Left lung (tissue), 10 donors: ENCODE data around the gene SPRYD3. TPM values are rescaled to one million over a fixed set of nuclear protein-coding genes. Genes with fewer than 3 reads are reported as not detected.

Experiments used
- ATAC-seq: fragments of 200-7000 bp; cut with Tn5 transposase; one replicate; pipeline ENCODE4 v1.9.1; 2020; ENCODE audit warnings: moderate library complexity
- DNase-seq, 4 donors: peaks; one replicate each; pipeline ENCODE4 v3.0.0-alpha.2; 2013 to 2020
- H3K27ac ChIP-seq, 2 donors: fragments of 200-600 bp; sonication (generic) in 1 of 2; one replicate each; pipeline versions ENCODE4 v1.5.0 to v1.8.0; 2020 to 2021
- H3K27me3 ChIP-seq, 2 donors: fragments of 200-600 bp; sonication (generic) in 1 of 2; one replicate each; pipeline versions ENCODE4 v1.5.0 to v1.8.0; 2020 to 2021
- H3K36me3 ChIP-seq, 2 donors: fragments of 200-600 bp; sonication (generic) in 1 of 2; one replicate each; pipeline versions ENCODE4 v1.5.0 to v1.8.0; 2020 to 2021
- H3K4me1 ChIP-seq, 2 donors: fragments of 200-600 bp; one replicate each; pipeline ENCODE4 v1.8.0; 2021
- H3K4me3 ChIP-seq, 2 donors: fragments of 200-600 bp; sonication (generic) in 1 of 2; one replicate each; pipeline versions ENCODE4 v1.5.0 to v1.8.0; 2020 to 2021; ENCODE audit warnings: mild to moderate bottlenecking in 1 of 2
- H3K9me3 ChIP-seq, 2 donors: fragments of 200-600 bp; sonication (generic) in 1 of 2; one replicate each; pipeline versions ENCODE4 v1.5.0 to v1.8.0; 2020 to 2021
- CTCF ChIP-seq, 2 donors: fragments of 200-600 bp; sonication (generic) in 1 of 2; IDR thresholded peaks; one replicate each; pipeline versions ENCODE4 v1.5.0 to v1.8.0; 2021; ENCODE audit warnings: antibody characterized with exemption in 2 of 2
- intact Hi-C, 2 donors: fragments of 100-400 bp; cut with DNase I; formaldehyde crosslinking; loops; one replicate each; pipeline versions ENCODE4 v1.11.2 to v1.14.2; 2022
- microRNA-seq, 2 donors: library from miRNA; unstranded; fragments of <30 nt; microRNA quantifications; one replicate each; pipeline ENCODE4, GENCODE V29; 2019
- polyA plus RNA-seq, 6 donors: library from polyadenylated mRNA; unstranded; fragments of 120-200 nt; gene quantifications; one replicate each; pipeline ENCODE4 v1.2.1, GENCODE V29; 2013; ENCODE audit not compliant: insufficient read length in 6 of 6
- total RNA-seq, 2 donors: library from RNA; stranded (reverse); fragmentation: NEBNext Ultra II Directional; extraction: Animal tissue kit (Norgen Biotek cat#: 25700); gene quantifications; one replicate each; pipeline ENCODE4 v1.2.1, GENCODE V29; 2021
- donor health status: DM: no; HTN: yes; CAD: no.
- donor health status: DM: no; HTN: no; CAD: no.

The SPRYD3 gene
- total and polyA plus RNA-seq, 8 donors = 14.2 to 41.4 (median 18.1) TPM

GRCh38 chr12:53014709-53015108 is 64.5 kb downstream of the SPRYD3 start:
- H3K9me3 ChIP-seq = no peaks in the 10 kb centered on the region
- intact Hi-C loops = no loop called here
- ATAC-seq = no peak
- no peaks in the 10 kb centered on the region for H3K27me3 ChIP-seq
- H3K4me1 ChIP-seq = peaks cover 0 to 28% of the 10 kb centered on the region in 2 donors
- peaks cover 0 to 64% of the 10 kb centered on the region in 2 donors for H3K36me3 ChIP-seq
- no peak for DNase-seq
- no peak overlapping the region for H3K4me3 ChIP-seq
- H3K27ac ChIP-seq = no peak overlapping the region
- no peak for TF ChIP-seq CTCF (IDR thresholded peaks at IDR 0.05)

Small RNA genes lying within 50 kb of the gene (microRNA-seq; reads per million reads assigned to microRNA genes)
- gene MIR6757 = 0.34 to 1.6 reads per million in 2 donors

Other genes with a start within 250 kb of the SPRYD3 start
- under 1 TPM; 0.32 to 0.58 TPM for gene KRT79, start 245.1 kb downstream of the SPRYD3 start, total RNA-seq
- gene KRT79, start 245.1 kb downstream of the SPRYD3 start, polyA plus RNA-seq = not detected
- not detected for gene KRT78, start 230.4 kb downstream of the SPRYD3 start, total RNA-seq
- gene KRT78, start 230.4 kb downstream of the SPRYD3 start, polyA plus RNA-seq = under 1 TPM in 3 of 6 donors, not detected in 3; 0.14 to 0.21 (median 0.14) TPM
- 1,000 to 10,000 TPM in 1 of 2 donors, 100 to 1,000 TPM in 1; 583 to 1,126 TPM for gene KRT8, start 174.3 kb downstream of the SPRYD3 start, total RNA-seq
- 100 to 1,000 TPM; 159 to 252 (median 185) TPM for gene KRT8, start 174.3 kb downstream of the SPRYD3 start, polyA plus RNA-seq
- 100 to 1,000 TPM; 447 to 667 TPM for gene KRT18, start 130.3 kb downstream of the SPRYD3 start, total RNA-seq
- 100 to 1,000 TPM; 104 to 155 (median 118) TPM for gene KRT18, start 130.3 kb downstream of the SPRYD3 start, polyA plus RNA-seq
- 100 to 1,000 TPM; 326 to 378 TPM for gene EIF4B, start 72.9 kb downstream of the SPRYD3 start, total RNA-seq
- 100 to 1,000 TPM; 447 to 581 (median 554) TPM for gene EIF4B, start 72.9 kb downstream of the SPRYD3 start, polyA plus RNA-seq
- gene TNS2, start 29.3 kb downstream of the SPRYD3 start, total RNA-seq = 100 to 1,000 TPM; 112 to 129 TPM
- gene TNS2, start 29.3 kb downstream of the SPRYD3 start, polyA plus RNA-seq = 100 to 1,000 TPM; 101 to 164 (median 117) TPM
- gene IGFBP6, start 18.3 kb upstream of the SPRYD3 start, total RNA-seq = 10 to 100 TPM; 25.4 to 29.1 TPM
- gene IGFBP6, start 18.3 kb upstream of the SPRYD3 start, polyA plus RNA-seq = 10 to 100 TPM; 15.4 to 23.8 (median 22.2) TPM
- gene SOAT2, start 24.1 kb upstream of the SPRYD3 start, total RNA-seq = not detected
- under 1 TPM; 0.13 to 0.42 (median 0.19) TPM for gene SOAT2, start 24.1 kb upstream of the SPRYD3 start, polyA plus RNA-seq
- 10 to 100 TPM; 34.6 to 39.2 TPM for gene ZNF740, start 101.3 kb upstream of the SPRYD3 start, total RNA-seq
- gene ZNF740, start 101.3 kb upstream of the SPRYD3 start, polyA plus RNA-seq = 10 to 100 TPM; 59.2 to 67.4 (median 65.2) TPM
- gene CSAD, start 101.5 kb upstream of the SPRYD3 start, total RNA-seq = 10 to 100 TPM; 33.1 to 36.3 TPM
- 100 to 1,000 TPM in 2 of 6 donors, 10 to 100 TPM in 4; 71.5 to 109 (median 97.0) TPM for gene CSAD, start 101.5 kb upstream of the SPRYD3 start, polyA plus RNA-seq
- gene ITGB7, start 127.9 kb upstream of the SPRYD3 start, total RNA-seq = 10 to 100 TPM in 1 of 2 donors, 1 to 10 TPM in 1; 3.8 to 10.9 TPM
- gene ITGB7, start 127.9 kb upstream of the SPRYD3 start, polyA plus RNA-seq = 1 to 10 TPM; 1.1 to 2.8 (median 1.7) TPM
- 10 to 100 TPM; 38.2 to 38.6 TPM for gene RARG, start 152.8 kb upstream of the SPRYD3 start, total RNA-seq
- 10 to 100 TPM; 43.1 to 62.5 (median 47.7) TPM for gene RARG, start 152.8 kb upstream of the SPRYD3 start, polyA plus RNA-seq
- gene ESPL1, start 188.9 kb upstream of the SPRYD3 start, total RNA-seq = 1 to 10 TPM; 2.8 to 4.1 TPM
- gene ESPL1, start 188.9 kb upstream of the SPRYD3 start, polyA plus RNA-seq = 10 to 100 TPM in 5 of 6 donors, 1 to 10 TPM in 1; 8.6 to 21.7 (median 12.9) TPM
- gene PFDN5, start 216.2 kb upstream of the SPRYD3 start, total RNA-seq = 100 to 1,000 TPM; 321 to 370 TPM
- gene PFDN5, start 216.2 kb upstream of the SPRYD3 start, polyA plus RNA-seq = 100 to 1,000 TPM; 651 to 800 (median 738) TPM
- 10 to 100 TPM; 27.7 to 45.2 TPM for gene MYG1, start 220.3 kb upstream of the SPRYD3 start, total RNA-seq
- 10 to 100 TPM; 40.2 to 51.0 (median 48.5) TPM for gene MYG1, start 220.3 kb upstream of the SPRYD3 start, polyA plus RNA-seq
- 10 to 100 TPM; 44.0 to 51.2 TPM for gene AAAS, start 242.2 kb upstream of the SPRYD3 start, total RNA-seq
- 10 to 100 TPM; 71.8 to 87.9 (median 79.6) TPM for gene AAAS, start 242.2 kb upstream of the SPRYD3 start, polyA plus RNA-seq